Naive thymus-derived CD8-positive, alpha-beta T cell (primary cell): ENCODE results near the gene INPP5D. TPM values are rescaled to one million over a fixed set of nuclear protein-coding genes. Genes with fewer than 3 reads are reported as not detected.

ENCODE experiments used
- ATAC-seq, 2 donors: fragments of 150-1000 bp; cut with Tn5 transposase in 1 of 2; sonication (Bioruptor Pico), chemical (Tn5 transposase) in 1 of 2; 1 replicate in 1 of 2; 2 replicates in 1 of 2; pipeline ENCODE4 v1.10.0; 2021; ENCODE audit warnings: mild to moderate bottlenecking in 2 of 2, moderate library complexity in 2 of 2
- POLR2A ChIA-PET: fragments of 350-600 bp; sonication (Branson Sonifier 250); formaldehyde crosslinking; loops from one replicate; lab custom pipeline; 2021; ENCODE audit warnings: antibody characterized with exemption; lab: Charles Lee
- DNase-seq, 10 donors: peaks; one replicate each; pipeline versions ENCODE4 v3.0.0 to v3.0.0-alpha.2; 2020 to 2022
- H3K27ac Mint-ChIP-seq, 10 donors: one replicate each; pipeline ENCODE4 v1.8.0; 2020 to 2022; ENCODE audit warnings: mild to moderate bottlenecking in 10 of 10, mixed read lengths in 10 of 10, moderate library complexity in 4 of 10, inconsistent platforms in 1 of 10
- H3K27me3 Mint-ChIP-seq, 5 donors: one replicate each; pipeline ENCODE4 v1.8.0; 2021 to 2022; ENCODE audit warnings: mixed read lengths in 5 of 5
- H3K36me3 Mint-ChIP-seq, 3 donors: one replicate each; pipeline ENCODE4 v1.8.0; 2020 to 2022; ENCODE audit warnings: mixed read lengths in 3 of 3, mild to moderate bottlenecking in 2 of 3, inconsistent platforms in 1 of 3
- H3K4me1 Mint-ChIP-seq, 4 donors: one replicate each; pipeline ENCODE4 v1.8.0; 2021 to 2022; ENCODE audit warnings: mixed read lengths in 4 of 4
- H3K4me3 Mint-ChIP-seq, 10 donors: one replicate each; pipeline ENCODE4 v1.8.0; 2020 to 2022; ENCODE audit warnings: mild to moderate bottlenecking in 10 of 10, mixed read lengths in 10 of 10, moderate library complexity in 6 of 10, inconsistent platforms in 1 of 10
- H3K9me3 Mint-ChIP-seq, 9 donors: one replicate each; pipeline ENCODE4 v1.8.0; 2020 to 2022; ENCODE audit warnings: mixed read lengths in 9 of 9, mild to moderate bottlenecking in 3 of 9, inconsistent platforms in 1 of 9, moderate library complexity in 1 of 9
- polyA plus RNA-seq, 3 donors: library from polyadenylated mRNA; unstranded; fragments of 300-500 nt; fragmentation: Illumina TruSeq; gene quantifications; one replicate each; pipeline ENCODE4 v1.2.3, GENCODE V29; 2021
- total RNA-seq, 8 experiments: library from RNA in 2 of 8; stranded (reverse) in 2 of 8; gene quantifications; one replicate each; pipeline ENCODE4 v1.2.3 and lab custom pipeline; 2021 to 2026

INPP5D gene
- total and polyA plus RNA-seq, 5 experiments from 2014 or later: 36.4 to 124 (median 88.3) TPM

GRCh38 chr2:233227346-233227978 is 167.3 kb downstream of the INPP5D start:
- no peaks in the 10 kb centered on the region for H3K27me3 Mint-ChIP-seq
- DNase-seq: no peak
- POLR2A ChIA-PET: no interaction called here
- H3K27ac Mint-ChIP-seq: no peak overlapping the region
- no peaks in the 10 kb centered on the region for H3K9me3 Mint-ChIP-seq
- no peaks in the 10 kb centered on the region for H3K36me3 Mint-ChIP-seq
- H3K4me3 Mint-ChIP-seq: no peak overlapping the region
- H3K4me1 Mint-ChIP-seq: peaks cover 2 to 10% (median 6%) of the 10 kb centered on the region in 4 donors
- ATAC-seq: no peak

- H3K4me1 Mint-ChIP-seq: peaks cover 2 to 11% (median 7%) of the 10 kb centered on the region in 4 donors
- POLR2A ChIA-PET: interaction anchor here (0.6 kb wide), 2 partner anchors 397 to 946 kb away, joined by 3 read pairs; no protein-coding TSS in a partner anchor
- DNase-seq: no peak
- no peak for ATAC-seq
- no peak overlapping the region for H3K27ac Mint-ChIP-seq
- no peaks in the 10 kb centered on the region for H3K27me3 Mint-ChIP-seq
- no peaks in the 10 kb centered on the region for H3K36me3 Mint-ChIP-seq
- H3K9me3 Mint-ChIP-seq: no peaks in the 10 kb centered on the region
- no peak overlapping the region for H3K4me3 Mint-ChIP-seq
Observed at GRCh38 chr2:233228376-233228775, 168.2 kb downstream of the INPP5D start.

- no peaks in the 10 kb centered on the region for H3K27me3 Mint-ChIP-seq
- no peak for DNase-seq
- POLR2A ChIA-PET: interaction anchor here (0.7 kb wide), 1 partner anchor 116 kb away, joined by 3 read pairs; no protein-coding TSS in a partner anchor
- peak overlapping the region in 5 of 10 donors; percentile 2 to 79 (median 17) for H3K27ac Mint-ChIP-seq
- H3K36me3 Mint-ChIP-seq: peaks cover 0 to 2% (median 0%) of the 10 kb centered on the region in 3 donors
- no peaks in the 10 kb centered on the region for H3K9me3 Mint-ChIP-seq
- H3K4me1 Mint-ChIP-seq: peaks cover 15 to 44% (median 26%) of the 10 kb centered on the region in 4 donors
- peak overlapping the region in 2 of 10 donors; percentile 10 to 34 for H3K4me3 Mint-ChIP-seq
- no peak for ATAC-seq
Observed at GRCh38 chr2:233233618-233234230, 173.6 kb downstream of the INPP5D start.

- no peak for DNase-seq
- Mint-ChIP-seq H3K36me3 (peaks cover 0 to 2% (median 0%) of the 10 kb centered on the region in 3 donors), H3K4me1 (peaks cover 17 to 49% (median 32%) of the 10 kb centered on the region in 4 donors), H3K27me3 (no peaks in the 10 kb centered on the region), H3K9me3 (no peaks in the 10 kb centered on the region), H3K27ac (peak overlapping the region in 4 of 10 donors; percentile 14 to 79 (median 17)), H3K4me3 (peak overlapping the region in 2 of 10 donors; percentile 10 to 34)
- POLR2A ChIA-PET: no interaction called here
- ATAC-seq: no peak
Observed at GRCh38 chr2:233234264-233234663, 174.1 kb downstream of the INPP5D start.

- no peak for ATAC-seq
- POLR2A ChIA-PET: interaction anchor here (0.7 kb wide), 1 partner anchor 108 kb away, joined by 3 read pairs; no protein-coding TSS in a partner anchor
- peaks cover 0 to 2% (median 0%) of the 10 kb centered on the region in 3 donors for H3K36me3 Mint-ChIP-seq
- H3K27ac Mint-ChIP-seq: no peak overlapping the region
- peaks cover 20 to 55% (median 39%) of the 10 kb centered on the region in 4 donors for H3K4me1 Mint-ChIP-seq
- no peak overlapping the region for H3K4me3 Mint-ChIP-seq
- H3K9me3 Mint-ChIP-seq: no peaks in the 10 kb centered on the region
- no peaks in the 10 kb centered on the region for H3K27me3 Mint-ChIP-seq
- no peak for DNase-seq
Observed at GRCh38 chr2:233234996-233235395, 174.9 kb downstream of the INPP5D start.

- POLR2A ChIA-PET: interaction anchor here (0.6 kb wide), 1 partner anchor 35 kb away, joined by 3 read pairs; no protein-coding TSS in a partner anchor
- peak overlapping the region in 1 of 10 donors; percentile 35 for H3K27ac Mint-ChIP-seq
- peaks cover 0 to 2% (median 0%) of the 10 kb centered on the region in 3 donors for H3K36me3 Mint-ChIP-seq
- no peak overlapping the region for H3K4me3 Mint-ChIP-seq
- H3K4me1 Mint-ChIP-seq: peaks cover 24 to 57% (median 48%) of the 10 kb centered on the region in 4 donors
- no peaks in the 10 kb centered on the region for H3K27me3 Mint-ChIP-seq
- DNase-seq: no peak
- ATAC-seq: no peak
- no peaks in the 10 kb centered on the region for H3K9me3 Mint-ChIP-seq
Observed at GRCh38 chr2:233235977-233236376, 175.8 kb downstream of the INPP5D start.

- no peaks in the 10 kb centered on the region for H3K9me3 Mint-ChIP-seq
- POLR2A ChIA-PET: interaction anchor here (0.6 to 1.6 kb wide), 3 partner anchors 13 to 153 kb away, joined by 3 to 5 read pairs (median 4); no protein-coding TSS in a partner anchor
- H3K27ac Mint-ChIP-seq: peak overlapping the region in 6 of 10 donors; percentile 14 to 68 (median 46)
- DNase-seq (no peak), ATAC-seq (no peak)
- H3K4me1 Mint-ChIP-seq: peaks cover 29 to 66% (median 57%) of the 10 kb centered on the region in 4 donors
- H3K27me3 Mint-ChIP-seq: no peaks in the 10 kb centered on the region
- peaks cover 0 to 2% (median 0%) of the 10 kb centered on the region in 3 donors for H3K36me3 Mint-ChIP-seq
- H3K4me3 Mint-ChIP-seq: peak overlapping the region in 1 of 10 donors; percentile 42
Observed at GRCh38 chr2:233236820-233237589, 176.9 kb downstream of the INPP5D start.

GRCh38 chr2:233240897-233241296 is 180.8 kb downstream of the INPP5D start:
- peak in 3 of 10 donors; percentile 19 to 37 (median 30) for DNase-seq
- peak overlapping the region; percentile 54 to 85 (median 75) for H3K4me3 Mint-ChIP-seq

GRCh38 chr2:233241803-233242202 is 181.7 kb downstream of the INPP5D start:
- Mint-ChIP-seq H3K9me3 (no peaks in the 10 kb centered on the region), H3K4me1 (peaks cover 27 to 80% (median 75%) of the 10 kb centered on the region in 4 donors), H3K27ac (peak overlapping the region in 9 of 10 donors; percentile 59 to 89 (median 75)), H3K27me3 (no peaks in the 10 kb centered on the region), H3K36me3 (no peaks in the 10 kb centered on the region), H3K4me3 (peak overlapping the region in 4 of 10 donors; percentile 15 to 26 (median 22))
- peak in 1 of 2 donors; percentile 15 for ATAC-seq
- POLR2A ChIA-PET: interaction anchor here (1.5 to 2.7 kb wide), 2 partner anchors 8 to 44 kb away, joined by 4 to 12 read pairs; partner anchors contain the start of gene ATG16L1
- no peak for DNase-seq

More at GRCh38 chr2:233240897-233241296, 180.8 kb downstream of the INPP5D start:
- H3K9me3 Mint-ChIP-seq: no peaks in the 10 kb centered on the region
- H3K27ac Mint-ChIP-seq: peak overlapping the region; percentile 66 to 90 (median 84)
- H3K27me3 Mint-ChIP-seq: no peaks in the 10 kb centered on the region
- peak; percentile 72 to 76 for ATAC-seq
- no peaks in the 10 kb centered on the region for H3K36me3 Mint-ChIP-seq
- POLR2A ChIA-PET: interaction anchor here (1.0 to 2.7 kb wide), 5 partner anchors 9 to 410 kb away, joined by 3 to 12 read pairs (median 4); partner anchors contain the start of gene ATG16L1
- peaks cover 28 to 75% (median 73%) of the 10 kb centered on the region in 4 donors for H3K4me1 Mint-ChIP-seq

- Mint-ChIP-seq H3K4me3 (peak overlapping the region in 1 of 10 donors; percentile 60), H3K27ac (peak overlapping the region; percentile 12 to 89 (median 70)), H3K36me3 (no peaks in the 10 kb centered on the region), H3K4me1 (peaks cover 25 to 80% (median 75%) of the 10 kb centered on the region in 4 donors), H3K27me3 (no peaks in the 10 kb centered on the region), H3K9me3 (no peaks in the 10 kb centered on the region)
- POLR2A ChIA-PET: interaction anchor here (1.0 to 2.7 kb wide), 2 partner anchors 8 to 179 kb away, joined by 3 to 12 read pairs; partner anchors contain the start of gene ATG16L1
- ATAC-seq (peak in 1 of 2 donors; percentile 34), DNase-seq (no peak)
Observed at GRCh38 chr2:233242231-233242927, 182.2 kb downstream of the INPP5D start.

GRCh38 chr2:233243348-233243747 is 183.2 kb downstream of the INPP5D start:
- POLR2A ChIA-PET: interaction anchor here (0.6 to 1.2 kb wide), 5 partner anchors 24 to 1266 kb away, joined by 3 read pairs; no protein-coding TSS in a partner anchor
- H3K4me3 Mint-ChIP-seq: no peak overlapping the region
- no peaks in the 10 kb centered on the region for H3K9me3 Mint-ChIP-seq
- H3K36me3 Mint-ChIP-seq: no peaks in the 10 kb centered on the region
- no peaks in the 10 kb centered on the region for H3K27me3 Mint-ChIP-seq
- DNase-seq: no peak
- no peak for ATAC-seq
- peaks cover 25 to 77% (median 73%) of the 10 kb centered on the region in 4 donors for H3K4me1 Mint-ChIP-seq
- peak overlapping the region in 8 of 10 donors; percentile 64 to 89 (median 75) for H3K27ac Mint-ChIP-seq
